Erythroblast (primary cell): Measurements from ENCODE around the gene CPB2.
A peak's percentile ranks its signal among the peaks of the same experiment; 100 is the strongest.

ENCODE experiments used
- DNase-seq, 2 experiments: peaks; one replicate each; lab custom pipeline; 2025; lab: John Stamatoyannopoulos, UW
- GATA1 ChIP-seq: IDR thresholded peaks from 2 replicates; pipeline ENCODE4 v1.6.1; 2011; ENCODE audit warnings: low read depth, mild to moderate bottlenecking, control low read depth, low read length, moderate library complexity
- POLR2A ChIP-seq: IDR thresholded peaks from 2 replicates; pipeline ENCODE4 v1.6.1; 2011; ENCODE audit warnings: mild to moderate bottlenecking, low read length

Gene CPB2

GRCh38 chr13:46039411-46040182 lies 65.2 kb downstream of the CPB2 start:
- DNase-seq = no peak
- TF ChIP-seq GATA1 (no peak), POLR2A (no peak)

- no peak for TF ChIP-seq POLR2A
- TF ChIP-seq GATA1 = no peak
- DNase-seq = no peak
Measured at GRCh38 chr13:46038296-46038695, 66.5 kb downstream of the CPB2 start.

- DNase-seq = no peak
- no peak for TF ChIP-seq GATA1
Measured at GRCh38 chr13:46035066-46035465, 69.8 kb downstream of the CPB2 start.

- TF ChIP-seq GATA1 (no peak), POLR2A (no peak)
- no peak for DNase-seq
Measured at GRCh38 chr13:46032341-46032740, 72.5 kb downstream of the CPB2 start.

GRCh38 chr13:46031581-46032263 lies 73.1 kb downstream of the CPB2 start:
- no peak for DNase-seq
- TF ChIP-seq GATA1 = no peak
- TF ChIP-seq POLR2A = no peak

GRCh38 chr13:46025157-46025556 lies 79.7 kb downstream of the CPB2 start:
- DNase-seq = no peak
- TF ChIP-seq POLR2A (no peak), GATA1 (no peak)

- TF ChIP-seq POLR2A (no peak), GATA1 (no peak)
- no peak for DNase-seq
Measured at GRCh38 chr13:46022481-46022880, 82.4 kb downstream of the CPB2 start.

- DNase-seq = no peak
- TF ChIP-seq GATA1 (no peak), POLR2A (no peak)
Measured at GRCh38 chr13:46016216-46016615, 88.6 kb downstream of the CPB2 start.

- DNase-seq = no peak
Measured at GRCh38 chr13:46015366-46015765, 89.5 kb downstream of the CPB2 start.

GRCh38 chr13:46012404-46012803 lies 92.4 kb downstream of the CPB2 start:
- DNase-seq = no peak
- no peak for TF ChIP-seq GATA1
- no peak for TF ChIP-seq POLR2A

More at GRCh38 chr13:46015366-46015765, 89.5 kb downstream of the CPB2 start:
- no peak for TF ChIP-seq POLR2A
- no peak for TF ChIP-seq GATA1

GRCh38 chr13:46010148-46010547 lies 94.7 kb downstream of the CPB2 start:
- TF ChIP-seq POLR2A = no peak
- TF ChIP-seq GATA1 = no peak

GRCh38 chr13:46008631-46009030 lies 96.2 kb downstream of the CPB2 start:
- DNase-seq = no peak
- no peak for TF ChIP-seq GATA1
- no peak for TF ChIP-seq POLR2A

More at GRCh38 chr13:46010148-46010547, 94.7 kb downstream of the CPB2 start:
- peak; percentile 4 to 15 for DNase-seq

- DNase-seq = no peak
- TF ChIP-seq GATA1 = no peak
- TF ChIP-seq POLR2A = no peak
Measured at GRCh38 chr13:46006688-46007452, 98.0 kb downstream of the CPB2 start.

- DNase-seq = no peak
- no peak for TF ChIP-seq POLR2A
- TF ChIP-seq GATA1 = no peak
Measured at GRCh38 chr13:46004491-46004890, 100.3 kb downstream of the CPB2 start.
